Trophoblast cell (in vitro differentiated cells and primary cell): Measurements from ENCODE around the gene PLEKHA5.
A peak's percentile ranks its signal among the peaks of the same experiment; 100 is the strongest.

Source experiments
- DNase-seq, 2 donors: peaks; one replicate each; pipeline ENCODE4 v3.0.0-alpha.2; 2016
- H2AFZ ChIP-seq: 2 replicates; pipeline ENCODE4 v1.6.1; 2013; ENCODE audit warnings: low read length, moderate library complexity, mild to moderate bottlenecking; ENCODE audit not compliant: insufficient read depth, poor library complexity
- H2AK5ac ChIP-seq: 2 replicates; pipeline ENCODE4 v1.6.1; 2013; ENCODE audit warnings: mild to moderate bottlenecking, low read length
- H2BK120ac ChIP-seq: 2 replicates; pipeline ENCODE4 v1.6.1; 2013; ENCODE audit warnings: low read length, mild to moderate bottlenecking, moderate library complexity; ENCODE audit not compliant: insufficient read depth, poor library complexity
- H2BK12ac ChIP-seq: 2 replicates; pipeline ENCODE4 v1.6.1; 2013; ENCODE audit warnings: mild to moderate bottlenecking, low read length, moderate library complexity
- H2BK5ac ChIP-seq: 2 replicates; pipeline ENCODE4 v1.6.1; 2013; ENCODE audit warnings: low read length, low read depth, moderate library complexity, mild to moderate bottlenecking; ENCODE audit not compliant: poor library complexity
- H3K14ac ChIP-seq: 2 replicates; pipeline ENCODE4 v1.6.1; 2013; ENCODE audit warnings: mild to moderate bottlenecking, low read length
- H3K18ac ChIP-seq: 2 replicates; pipeline ENCODE4 v1.6.1; 2013; ENCODE audit warnings: mild to moderate bottlenecking, low read length
- H3K23ac ChIP-seq: 2 replicates; pipeline ENCODE4 v1.6.1; 2013; ENCODE audit warnings: low read length
- H3K27ac ChIP-seq: 2 replicates; pipeline ENCODE4 v1.5.1; 2013; ENCODE audit warnings: low read depth, mild to moderate bottlenecking, inconsistent platforms, low read length, moderate library complexity
- H3K27me3 ChIP-seq: 2 replicates; pipeline ENCODE4 v1.6.1; 2013; ENCODE audit warnings: inconsistent platforms, mild to moderate bottlenecking, low read length, moderate library complexity; ENCODE audit not compliant: insufficient read depth
- H3K36me3 ChIP-seq, 2 experiments: 1 replicate in 1 of 2; 2 replicates in 1 of 2; pipeline ENCODE4 v1.6.1; 2013; ENCODE audit warnings: low read length in 2 of 2, mild to moderate bottlenecking in 2 of 2, moderate library complexity in 1 of 2; ENCODE audit not compliant: insufficient read depth in 2 of 2, control insufficient read depth in 1 of 2
- H3K4ac ChIP-seq: 2 replicates; pipeline ENCODE4 v1.6.1; 2013; ENCODE audit warnings: low read depth, mild to moderate bottlenecking, low read length, moderate library complexity
- H3K4me1 ChIP-seq, 2 experiments: 1 replicate in 1 of 2; 2 replicates in 1 of 2; pipeline ENCODE4 v1.6.1; 2013; ENCODE audit warnings: low read length in 2 of 2, mild to moderate bottlenecking in 2 of 2, moderate library complexity in 1 of 2; ENCODE audit not compliant: insufficient read depth in 2 of 2, control insufficient read depth in 1 of 2
- H3K4me2 ChIP-seq: 2 replicates; pipeline ENCODE4 v1.6.1; 2013; ENCODE audit warnings: inconsistent platforms, mild to moderate bottlenecking, low read length, moderate library complexity
- H3K4me3 ChIP-seq: 2 replicates; pipeline ENCODE4 v1.5.1; 2013; ENCODE audit warnings: mild to moderate bottlenecking, low read depth, low read length, inconsistent platforms
- H3K79me1 ChIP-seq: one replicate; pipeline ENCODE4 v1.6.1; 2013; ENCODE audit warnings: low read length
- H3K79me2 ChIP-seq: 2 replicates; pipeline ENCODE4 v1.6.1; 2013; ENCODE audit warnings: low read length, mild to moderate bottlenecking; ENCODE audit not compliant: control insufficient read depth, insufficient read depth, poor library complexity
- H3K9ac ChIP-seq: 2 replicates; pipeline ENCODE4 v1.6.1; 2013; ENCODE audit warnings: mild to moderate bottlenecking, low read length
- H3K9me3 ChIP-seq: 2 replicates; pipeline ENCODE4 v1.6.1; 2013; ENCODE audit warnings: low read depth, mild to moderate bottlenecking, control low read depth, inconsistent platforms, low read length; ENCODE audit not compliant: insufficient read depth
- H4K12ac ChIP-seq: 2 replicates; pipeline ENCODE4 v1.6.1; 2013; ENCODE audit warnings: low read depth, mild to moderate bottlenecking, low read length, moderate library complexity
- H4K8ac ChIP-seq: 2 replicates; pipeline ENCODE4 v1.6.1; 2013; ENCODE audit warnings: low read depth, mild to moderate bottlenecking, low read length, moderate library complexity
- H4K91ac ChIP-seq: one replicate; pipeline ENCODE4 v1.6.1; 2013; ENCODE audit warnings: low read depth, mild to moderate bottlenecking, low read length, moderate library complexity
- WGBS: extraction: QIAGEN DNeasy Blood & Tissue Kit; methylation state at CpG from one replicate; pipeline ENCODE4 v1.1.7; 2013; ENCODE audit warnings: missing lambda C conversion rate; ENCODE audit not compliant: insufficient read length, insufficient coverage; ENCODE audit errors: extremely low coverage; 5-methylcytosine and 5-hydroxymethylcytosine counted together

PLEKHA5 gene

GRCh38 chr12:19301688-19302087, 172.2 kb downstream of the PLEKHA5 start:
- no peak overlapping the region for H3K18ac ChIP-seq
- peaks cover 6% of the 10 kb centered on the region for H3K9me3 ChIP-seq
- H3K9ac ChIP-seq = no peak overlapping the region
- no peak overlapping the region for H3K14ac ChIP-seq
- no peak overlapping the region for H2BK5ac ChIP-seq
- no peak overlapping the region for H3K4me2 ChIP-seq
- H2BK120ac ChIP-seq = no peak overlapping the region
- no peaks in the 10 kb centered on the region for H3K27me3 ChIP-seq
- H2AK5ac ChIP-seq = no peak overlapping the region
- H3K4me1 ChIP-seq = no peaks in the 10 kb centered on the region
- H3K4ac ChIP-seq = no peak overlapping the region
- H4K8ac ChIP-seq = no peak overlapping the region
- WGBS = no CpG with 5 or more reads among the region's 1 CpG
- H3K23ac ChIP-seq = no peak overlapping the region
- no peak overlapping the region for H4K91ac ChIP-seq
- H3K36me3 ChIP-seq = peaks cover 6% of the 10 kb centered on the region in 2 experiments
- H3K27ac ChIP-seq = no peak overlapping the region
- no peaks in the 10 kb centered on the region for H3K79me2 ChIP-seq
- H2BK12ac ChIP-seq = no peak overlapping the region
- no peak for DNase-seq
- H2AFZ ChIP-seq = no peak overlapping the region
- H3K79me1 ChIP-seq = no peaks in the 10 kb centered on the region
- H3K4me3 ChIP-seq = no peak overlapping the region
- H4K12ac ChIP-seq = no peak overlapping the region

GRCh38 chr12:19302100-19302640, 172.6 kb downstream of the PLEKHA5 start:
- Histone ChIP-seq H3K79me1 (no peaks in the 10 kb centered on the region), H3K9ac (no peak overlapping the region), H3K36me3 (peaks cover 8 to 9% of the 10 kb centered on the region in 2 experiments), H4K8ac (no peak overlapping the region), H3K4ac (no peak overlapping the region), H3K23ac (no peak overlapping the region), H3K4me2 (no peak overlapping the region), H3K4me3 (no peak overlapping the region), H2BK120ac (no peak overlapping the region), H4K12ac (no peak overlapping the region), H4K91ac (no peak overlapping the region), H2BK12ac (no peak overlapping the region), H3K4me1 (no peaks in the 10 kb centered on the region), H3K27me3 (no peaks in the 10 kb centered on the region), H2AK5ac (no peak overlapping the region), H2BK5ac (no peak overlapping the region), H3K14ac (no peak overlapping the region), H3K18ac (no peak overlapping the region), H3K79me2 (no peaks in the 10 kb centered on the region), H2AFZ (no peak overlapping the region), H3K9me3 (peaks cover 6% of the 10 kb centered on the region), H3K27ac (no peak overlapping the region)
- DNase-seq = no peak
- no CpG with 5 or more reads among the region's 5 CpGs for WGBS

GRCh38 chr12:19303496-19303895, 174.0 kb downstream of the PLEKHA5 start:
- Histone ChIP-seq H3K4me3 (no peak overlapping the region), H4K8ac (no peak overlapping the region), H3K27me3 (no peaks in the 10 kb centered on the region), H2AFZ (no peak overlapping the region), H3K23ac (no peak overlapping the region), H3K4me1 (no peaks in the 10 kb centered on the region), H2AK5ac (no peak overlapping the region), H4K91ac (no peak overlapping the region), H2BK120ac (no peak overlapping the region), H4K12ac (no peak overlapping the region), H2BK5ac (no peak overlapping the region), H3K27ac (no peak overlapping the region), H3K4ac (no peak overlapping the region), H3K79me2 (no peaks in the 10 kb centered on the region), H3K18ac (no peak overlapping the region), H3K4me2 (no peak overlapping the region), H3K79me1 (no peaks in the 10 kb centered on the region), H3K36me3 (peaks cover 8 to 9% of the 10 kb centered on the region in 2 experiments), H3K9me3 (peaks cover 6% of the 10 kb centered on the region), H3K9ac (no peak overlapping the region), H3K14ac (no peak overlapping the region), H2BK12ac (no peak overlapping the region)
- DNase-seq = no peak
- no CpG with 5 or more reads among the region's 3 CpGs for WGBS

GRCh38 chr12:19304149-19304750, 174.7 kb downstream of the PLEKHA5 start:
- Histone ChIP-seq H3K36me3 (peaks cover 8 to 9% of the 10 kb centered on the region in 2 experiments), H4K8ac (no peak overlapping the region), H3K23ac (no peak overlapping the region), H2AFZ (no peak overlapping the region), H4K91ac (no peak overlapping the region), H3K9me3 (peaks cover 6% of the 10 kb centered on the region), H3K79me2 (no peaks in the 10 kb centered on the region), H4K12ac (no peak overlapping the region), H3K4me3 (no peak overlapping the region), H2BK120ac (no peak overlapping the region), H3K14ac (no peak overlapping the region), H2BK12ac (no peak overlapping the region), H3K9ac (no peak overlapping the region), H3K4me2 (no peak overlapping the region), H3K79me1 (no peaks in the 10 kb centered on the region), H3K27me3 (no peaks in the 10 kb centered on the region), H2BK5ac (no peak overlapping the region), H2AK5ac (no peak overlapping the region), H3K27ac (no peak overlapping the region), H3K18ac (no peak overlapping the region), H3K4ac (no peak overlapping the region), H3K4me1 (no peaks in the 10 kb centered on the region)
- peak in 1 of 2 donors; percentile 31 for DNase-seq
- no CpG with 5 or more reads among the region's 10 CpGs for WGBS
